HG03521 (cell line): ENCODE measurements around the gene EIF5.

Source experiments
- ATAC-seq: cut with Tn5 transposase; IDR thresholded peaks from one replicate; pipeline ENCODE4 v1.9.1; 2021; ENCODE audit warnings: mild to moderate bottlenecking, moderate library complexity; ENCODE audit not compliant: unreplicated experiment

Gene EIF5

DNA sequence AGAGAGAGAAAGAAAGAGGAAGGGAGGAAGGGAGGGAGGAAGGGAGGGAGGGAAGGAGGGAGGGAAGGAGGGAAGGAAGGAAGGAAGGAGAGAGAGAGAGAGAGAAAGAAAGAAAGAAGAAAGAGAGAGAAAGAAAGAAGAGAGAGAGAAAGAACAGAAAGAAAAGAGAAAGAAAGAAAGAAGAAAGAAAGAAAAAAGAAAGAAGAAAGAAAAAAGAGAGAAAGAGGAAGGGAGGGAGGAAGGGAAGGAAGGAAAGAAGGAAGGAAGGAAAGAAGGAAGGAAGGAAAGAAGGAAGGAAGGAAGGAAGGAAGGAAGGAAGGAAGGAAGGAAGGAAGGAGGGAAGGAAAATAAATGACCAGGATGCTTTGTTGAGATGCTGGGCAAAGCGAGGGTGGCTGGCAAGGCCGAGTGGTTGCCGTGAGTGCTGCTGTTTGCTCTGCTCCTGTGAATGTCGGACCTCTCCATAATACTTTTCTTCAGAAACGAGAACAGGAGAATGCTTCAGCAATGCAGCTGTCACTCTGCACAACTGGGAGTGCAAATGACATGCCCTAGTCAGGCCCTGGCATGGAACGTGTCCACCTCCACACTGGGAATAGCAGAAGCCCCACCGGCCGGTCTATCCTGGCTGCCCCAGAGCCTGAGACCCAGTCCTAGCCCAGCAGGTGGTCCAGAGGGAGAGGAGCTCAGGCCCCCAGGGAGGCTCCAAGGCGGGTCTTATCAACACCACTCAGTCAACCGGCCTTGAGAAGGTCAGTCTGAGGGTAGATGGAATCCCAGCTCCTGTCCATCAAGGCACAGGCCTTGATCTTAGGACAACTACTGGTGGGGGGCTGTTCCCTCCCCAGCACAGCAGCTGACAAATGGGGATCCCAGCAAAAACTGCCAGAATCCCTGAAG is 25.1 kb upstream of the EIF5 start:
- no peak for ATAC-seq

DNA sequence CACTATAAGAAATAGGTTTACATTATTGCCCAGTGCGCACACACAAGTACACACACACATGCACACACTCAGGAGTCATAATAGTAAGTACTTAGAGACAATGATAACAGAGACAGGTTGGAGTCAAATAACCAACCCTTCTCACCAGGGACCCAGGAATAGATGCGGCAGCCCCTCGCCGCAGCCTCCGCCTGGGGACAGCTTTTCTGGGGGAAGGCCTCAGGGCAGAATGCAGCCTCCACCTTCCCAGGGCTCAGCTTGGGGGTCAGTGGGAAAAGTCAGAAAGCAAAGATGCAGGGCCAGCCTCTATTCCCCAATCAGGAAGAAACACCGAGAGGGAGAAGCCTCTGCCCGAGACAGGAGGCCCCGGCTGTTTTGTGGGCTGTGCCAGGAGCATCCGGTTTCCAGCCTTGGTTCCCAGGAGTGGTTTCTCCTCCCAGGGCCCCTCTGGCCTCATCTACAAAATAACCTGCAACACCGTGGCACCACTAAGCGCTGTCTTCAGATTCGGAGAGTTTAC is 23.4 kb upstream of the EIF5 start:
- ATAC-seq = no peak

GRCh38 chr14:103311171-103311997 is 22.7 kb upstream of the EIF5 start:
- no peak for ATAC-seq

- no peak for ATAC-seq
Measured at GRCh38 chr14:103312006-103312635, 21.9 kb upstream of the EIF5 start.

- no peak for ATAC-seq
Measured at GRCh38 chr14:103313704-103314103, 20.3 kb upstream of the EIF5 start.

DNA sequence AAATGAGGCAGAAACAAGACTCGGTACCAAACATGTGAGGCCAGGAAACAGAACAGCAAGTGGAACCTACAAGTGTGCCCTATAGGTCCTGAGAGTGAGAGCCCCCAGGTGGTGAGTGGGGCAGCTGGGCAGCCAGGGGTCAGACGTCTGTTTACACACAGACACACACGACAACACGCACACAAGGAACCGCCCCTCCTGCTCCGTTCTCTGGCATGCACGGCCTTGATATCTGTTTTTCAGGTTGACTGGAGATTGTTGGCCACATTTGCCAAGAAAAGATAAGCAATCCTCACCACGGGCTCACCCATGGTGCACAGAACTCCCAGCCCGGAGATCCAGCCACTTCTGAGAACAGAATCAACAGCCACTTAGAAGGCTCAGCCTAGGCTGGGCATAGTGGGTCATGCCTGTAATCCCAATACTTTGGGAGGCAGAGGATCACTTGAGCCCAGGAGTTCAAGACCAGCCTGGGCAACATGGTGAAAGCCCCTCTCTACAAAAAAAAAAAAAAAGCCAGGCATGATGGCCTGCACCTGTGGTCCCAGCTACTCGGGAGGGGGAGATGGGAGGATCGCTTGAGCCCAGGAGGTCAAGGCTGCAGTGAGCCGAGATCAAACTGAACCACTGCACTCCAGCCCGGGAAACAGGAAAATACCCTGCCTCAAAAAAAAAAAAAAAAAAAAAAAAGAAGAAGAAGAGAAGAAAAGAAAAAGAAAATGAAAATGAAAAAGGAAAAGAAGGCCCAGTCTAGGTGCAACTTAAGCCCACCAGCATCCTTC is 19.4 kb upstream of the EIF5 start:
- ATAC-seq = no peak

GRCh38 chr14:103315351-103315911 is 18.6 kb upstream of the EIF5 start:
- no peak for ATAC-seq

GRCh38 chr14:103315941-103316340 is 18.1 kb upstream of the EIF5 start:
- ATAC-seq = no peak

DNA sequence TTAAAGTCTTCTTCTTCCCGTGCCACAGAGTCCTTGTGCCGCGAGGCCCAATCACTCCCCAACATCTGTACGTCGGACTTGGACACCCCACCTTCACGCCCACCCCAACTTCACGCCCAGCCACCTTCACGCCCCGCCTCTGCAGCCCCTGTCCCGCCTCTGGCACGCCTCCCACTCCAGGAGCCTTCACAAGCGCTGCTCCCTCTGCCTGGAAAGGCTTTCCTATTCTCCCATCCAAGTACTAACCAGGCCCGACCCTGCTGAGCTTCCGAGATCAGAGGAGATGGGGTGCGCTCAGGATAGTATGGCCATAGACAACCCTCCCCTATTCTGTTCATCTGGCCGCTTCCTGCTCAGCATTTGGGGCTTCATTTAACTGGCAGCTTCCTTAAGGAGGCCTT is 17.3 kb upstream of the EIF5 start:
- ATAC-seq = no peak

- ATAC-seq = no peak
Measured at GRCh38 chr14:103317251-103317650, 16.8 kb upstream of the EIF5 start.

GRCh38 chr14:103317976-103318580 is 16.0 kb upstream of the EIF5 start:
- no peak for ATAC-seq

DNA sequence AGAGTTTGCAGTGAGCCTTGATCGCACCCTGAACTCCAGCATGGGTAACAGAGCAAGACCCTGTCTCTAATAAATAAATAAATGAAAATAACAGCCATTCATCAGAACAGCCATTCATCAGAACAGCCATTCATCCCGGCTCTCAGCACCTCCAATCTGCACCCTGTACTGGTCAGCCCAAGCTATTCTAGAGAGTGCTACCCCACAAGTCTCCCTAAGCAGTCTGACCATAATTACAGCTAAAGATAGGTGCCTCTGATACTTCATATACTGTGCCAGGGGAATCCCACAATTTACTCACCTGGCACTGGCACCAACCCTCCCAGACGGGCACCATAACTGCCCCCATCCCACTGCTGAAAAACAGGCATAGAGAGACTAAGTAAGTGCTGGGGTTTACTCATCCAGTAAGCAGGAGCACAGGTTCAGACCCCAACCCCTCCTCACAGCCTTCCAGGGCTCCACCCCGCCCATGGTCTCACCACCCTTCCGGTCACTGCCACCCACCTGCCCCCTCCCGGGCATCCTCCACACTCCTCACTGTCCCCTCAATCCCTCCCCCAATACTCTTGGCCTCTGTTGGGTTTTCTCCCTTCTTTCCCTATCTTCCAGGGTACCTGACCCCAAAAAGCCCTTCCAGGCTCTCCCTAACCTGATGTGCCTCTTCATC is 15.2 kb upstream of the EIF5 start:
- ATAC-seq = peak; percentile 23

DNA sequence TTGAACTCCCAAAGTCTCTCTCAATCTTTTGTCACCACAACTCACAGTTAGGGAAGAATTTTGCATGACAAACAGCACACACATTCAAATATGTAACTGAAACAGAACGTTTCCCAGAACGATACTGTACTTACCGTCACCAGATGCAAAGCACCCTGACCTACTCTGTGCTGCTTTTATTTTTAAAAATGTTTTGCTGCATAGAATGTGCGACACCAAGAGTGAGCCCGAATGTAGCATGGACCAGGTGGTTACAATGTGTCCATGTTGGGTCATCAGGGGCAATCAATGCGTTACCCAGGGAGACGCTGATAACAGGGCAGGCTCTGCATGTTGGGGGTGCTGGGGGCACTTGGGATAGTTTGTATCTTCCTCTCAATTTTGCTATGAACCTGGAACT is 14.6 kb upstream of the EIF5 start:
- ATAC-seq = peak; percentile 38

DNA sequence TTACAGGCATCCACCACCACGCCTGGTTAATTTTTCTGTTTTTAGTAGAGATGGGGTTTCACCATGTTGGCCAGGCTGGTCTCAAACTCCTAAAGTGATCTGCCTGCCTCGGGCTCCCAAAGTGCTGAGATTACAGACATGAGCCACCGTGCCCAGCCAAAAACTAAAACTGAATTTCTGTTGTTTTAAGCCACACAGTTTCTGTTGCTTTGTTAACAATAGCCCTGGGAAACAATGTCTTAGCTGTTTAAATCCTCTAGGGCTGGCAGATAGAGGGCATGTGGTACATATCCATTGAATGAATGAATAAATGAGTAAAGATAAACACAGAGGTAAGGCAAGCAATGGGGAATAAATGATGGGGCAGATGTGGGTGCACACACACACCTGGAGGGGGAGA is 8.0 kb upstream of the EIF5 start:
- ATAC-seq = no peak

- ATAC-seq = no peak
Measured at GRCh38 chr14:103328941-103329340, 5.1 kb upstream of the EIF5 start.

DNA sequence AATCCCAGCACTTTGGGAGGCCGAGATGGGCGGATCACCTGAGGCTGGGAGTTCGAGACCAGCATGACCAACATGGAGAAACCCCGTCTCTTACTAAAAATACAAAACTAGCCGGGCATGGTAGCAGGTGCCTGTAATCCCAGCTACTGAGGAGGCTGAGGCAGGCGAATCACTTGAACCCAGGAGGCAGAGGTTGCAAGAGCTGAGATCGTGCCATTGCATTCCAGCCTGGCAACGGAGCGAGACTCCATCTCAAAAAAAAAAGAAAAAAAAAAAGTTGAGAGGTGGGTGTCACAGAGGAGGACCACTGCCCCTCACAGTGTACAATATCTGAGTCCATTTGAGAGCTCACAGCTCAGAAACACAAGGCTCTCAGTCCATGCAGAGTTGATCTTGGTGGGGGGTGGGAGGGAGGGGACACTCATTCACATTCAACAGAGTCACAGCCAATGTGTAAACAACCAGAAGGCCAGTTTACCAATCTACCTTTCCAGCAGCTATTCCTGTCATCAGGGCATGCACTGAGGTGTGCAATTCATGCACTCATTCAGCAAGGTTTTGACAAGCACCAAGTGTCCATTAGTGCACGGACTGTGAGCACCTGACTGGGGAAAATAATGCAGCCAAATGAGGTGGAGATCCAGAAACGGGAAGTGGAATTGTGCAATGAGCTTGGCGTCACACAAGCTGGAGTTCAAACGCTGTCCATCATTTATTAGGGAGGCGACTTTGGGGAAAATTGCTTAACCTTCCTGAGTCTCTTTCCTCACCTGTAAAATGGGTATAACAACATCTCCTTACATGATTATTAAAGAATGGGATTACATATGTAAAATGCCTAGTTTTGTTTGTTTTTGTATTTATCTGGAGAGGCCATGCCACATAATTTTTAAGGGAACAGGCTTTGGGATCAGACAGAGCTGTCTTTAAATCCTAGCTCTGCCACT is 4.4 kb upstream of the EIF5 start:
- no peak for ATAC-seq

DNA sequence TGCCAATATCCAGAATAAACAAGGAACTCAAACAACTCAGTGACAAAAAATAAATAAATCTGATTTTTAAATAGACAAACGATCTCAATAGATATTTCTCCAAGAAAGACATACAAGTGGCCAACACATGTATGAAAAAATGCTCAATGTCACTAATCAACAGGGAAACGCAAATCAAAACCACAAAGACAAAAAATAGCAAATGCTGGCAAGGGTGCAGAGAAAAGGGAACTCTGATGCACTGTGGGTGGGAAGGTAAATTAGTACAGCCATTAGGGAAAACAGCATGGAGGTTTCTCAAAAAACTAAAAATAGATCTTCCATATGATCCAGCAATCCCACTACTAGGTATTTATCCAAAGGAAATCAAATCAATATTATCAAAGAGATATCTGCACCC is 3.5 kb upstream of the EIF5 start:
- ATAC-seq = no peak
